HG03460 (cell line): ENCODE results near the gene SNX1.

Experiments
- ATAC-seq: cut with Tn5 transposase; IDR thresholded peaks from one replicate; pipeline ENCODE4 v1.9.1; 2021; ENCODE audit not compliant: unreplicated experiment

SNX1 gene

DNA sequence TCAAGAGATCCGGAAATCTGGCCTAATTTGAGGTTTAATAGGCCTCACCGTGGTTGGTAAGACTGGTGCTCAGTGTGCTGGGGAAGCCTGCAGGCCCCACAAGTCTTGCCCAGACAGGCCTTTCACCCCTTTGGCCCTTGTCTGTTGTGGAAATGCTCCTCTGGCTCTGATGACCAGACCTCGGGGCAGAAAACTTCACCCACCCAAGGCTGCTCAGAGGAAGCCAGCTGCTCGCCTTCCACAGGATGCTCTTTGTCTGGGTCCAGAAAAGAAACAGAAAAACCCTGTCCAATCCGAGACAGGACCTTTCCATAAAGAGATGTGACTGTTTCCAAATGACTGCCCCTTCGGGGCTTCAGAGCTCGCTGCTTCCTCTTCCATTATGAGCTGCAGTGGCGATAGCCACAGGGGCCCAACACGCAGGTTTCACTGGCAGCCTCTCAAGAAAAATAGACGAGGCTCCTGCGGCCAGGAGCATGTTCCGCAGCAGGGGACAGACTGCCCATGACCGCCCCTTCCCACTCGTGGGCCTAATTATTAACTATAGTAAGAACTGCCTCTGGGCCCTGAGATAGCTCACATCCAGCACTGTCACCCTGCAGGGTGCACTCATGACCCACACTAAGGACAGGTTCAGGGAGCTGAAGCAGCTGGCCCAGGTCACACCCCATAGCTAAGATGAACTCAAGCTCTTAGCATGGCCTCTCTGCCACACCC is 48.9 kb downstream of the SNX1 start:
- ATAC-seq, result peak; percentile 55

DNA sequence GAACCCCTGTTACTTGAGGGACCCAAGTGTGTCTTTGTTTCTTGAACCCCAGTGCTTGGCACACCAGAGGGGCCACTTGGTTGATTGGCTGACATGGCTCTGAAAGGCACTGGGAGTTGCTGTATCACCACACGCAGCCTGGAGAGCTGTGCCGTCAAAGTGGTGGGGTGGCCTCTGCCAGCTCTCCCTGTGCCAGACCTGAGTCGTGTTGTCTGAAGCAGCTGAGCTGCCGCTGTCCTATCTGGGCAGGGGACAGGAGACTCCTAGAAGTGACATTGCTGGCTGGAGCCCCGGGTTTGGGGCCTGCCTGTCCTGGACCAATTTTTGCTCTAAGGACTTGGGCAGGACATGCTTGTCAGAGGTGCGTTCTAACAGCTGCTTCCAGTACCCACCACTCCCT is 50.3 kb downstream of the SNX1 start:
- no peak for ATAC-seq

GRCh38 chr15:64146520-64146884 is 50.7 kb downstream of the SNX1 start:
- no peak for ATAC-seq

- ATAC-seq, result no peak
Observed at GRCh38 chr15:64146885-64147681, 51.3 kb downstream of the SNX1 start.

- ATAC-seq, result no peak
Observed at GRCh38 chr15:64148168-64148567, 52.4 kb downstream of the SNX1 start.

DNA sequence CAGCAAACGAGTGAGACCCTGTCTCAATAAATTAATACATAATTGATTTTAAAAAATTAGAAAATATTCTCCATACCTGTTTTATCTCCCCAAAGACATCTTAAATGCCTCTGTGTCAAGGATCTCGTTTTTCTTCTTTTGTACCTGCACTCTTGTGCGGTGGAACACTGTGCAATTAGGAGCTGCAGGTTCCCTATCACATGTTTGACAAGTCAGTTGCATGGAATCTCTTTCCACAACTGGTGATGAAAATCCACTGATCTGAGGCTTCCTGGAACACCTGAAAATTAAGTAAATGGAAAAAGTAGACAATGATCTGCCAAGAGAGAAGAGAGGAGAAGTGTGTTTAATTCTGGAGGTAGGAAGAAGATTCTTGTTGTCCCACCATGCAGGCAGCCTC is 52.8 kb downstream of the SNX1 start:
- ATAC-seq, result no peak

- no peak for ATAC-seq
Observed at GRCh38 chr15:64149424-64149823, 53.6 kb downstream of the SNX1 start.

GRCh38 chr15:64149893-64150578 is 54.3 kb downstream of the SNX1 start:
- no peak for ATAC-seq

- ATAC-seq, result no peak
Observed at GRCh38 chr15:64151727-64152506, 56.1 kb downstream of the SNX1 start, which contains the start of gene SNX22. Gene SNX22 (plus strand): TSS chr15:64151731. CDS start chr15:64151776, 45 bp downstream.

DNA sequence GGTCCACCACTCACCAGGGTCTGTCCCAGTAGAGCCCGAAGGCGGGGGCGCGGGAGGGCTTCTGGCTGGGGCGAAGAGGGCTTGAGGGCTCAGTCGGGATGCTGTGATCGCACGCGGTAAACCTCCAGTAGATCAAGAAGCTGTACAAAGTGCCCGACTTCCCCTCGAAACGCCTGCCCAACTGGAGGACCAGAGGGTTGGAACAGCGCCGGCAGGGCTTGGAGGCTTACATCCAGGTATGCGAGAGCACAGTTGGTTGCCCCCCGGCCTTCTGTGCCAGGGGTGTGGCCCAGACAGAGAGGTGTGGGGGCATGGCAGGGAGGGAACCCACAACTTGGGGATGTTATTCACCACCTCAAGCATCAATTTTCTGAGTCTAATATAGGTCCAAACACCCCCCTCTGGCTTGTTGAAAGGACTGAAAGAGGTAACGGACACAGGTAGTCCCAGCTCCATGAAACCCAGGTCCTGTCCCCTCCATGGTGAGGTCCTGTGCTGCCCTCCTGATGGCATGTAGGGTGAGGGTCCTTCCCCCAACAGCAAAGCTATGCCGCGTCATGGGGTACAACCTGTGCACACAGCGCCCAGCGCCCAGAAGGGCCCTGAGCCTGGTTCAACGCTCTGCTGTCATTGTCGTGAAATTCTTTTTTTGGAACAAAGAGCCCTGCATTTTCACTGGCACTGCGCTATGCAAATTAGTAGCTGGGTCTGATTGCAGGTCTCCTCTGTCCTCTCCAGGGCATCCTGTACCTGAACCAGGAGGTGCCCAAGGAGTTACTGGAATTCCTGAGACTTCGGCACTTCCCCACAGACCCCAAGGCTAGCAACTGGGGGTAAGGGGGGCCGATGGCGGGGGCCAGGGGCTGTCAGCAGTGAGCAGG is 57.0 kb downstream of the SNX1 start:
- ATAC-seq, result peak; percentile 23

DNA sequence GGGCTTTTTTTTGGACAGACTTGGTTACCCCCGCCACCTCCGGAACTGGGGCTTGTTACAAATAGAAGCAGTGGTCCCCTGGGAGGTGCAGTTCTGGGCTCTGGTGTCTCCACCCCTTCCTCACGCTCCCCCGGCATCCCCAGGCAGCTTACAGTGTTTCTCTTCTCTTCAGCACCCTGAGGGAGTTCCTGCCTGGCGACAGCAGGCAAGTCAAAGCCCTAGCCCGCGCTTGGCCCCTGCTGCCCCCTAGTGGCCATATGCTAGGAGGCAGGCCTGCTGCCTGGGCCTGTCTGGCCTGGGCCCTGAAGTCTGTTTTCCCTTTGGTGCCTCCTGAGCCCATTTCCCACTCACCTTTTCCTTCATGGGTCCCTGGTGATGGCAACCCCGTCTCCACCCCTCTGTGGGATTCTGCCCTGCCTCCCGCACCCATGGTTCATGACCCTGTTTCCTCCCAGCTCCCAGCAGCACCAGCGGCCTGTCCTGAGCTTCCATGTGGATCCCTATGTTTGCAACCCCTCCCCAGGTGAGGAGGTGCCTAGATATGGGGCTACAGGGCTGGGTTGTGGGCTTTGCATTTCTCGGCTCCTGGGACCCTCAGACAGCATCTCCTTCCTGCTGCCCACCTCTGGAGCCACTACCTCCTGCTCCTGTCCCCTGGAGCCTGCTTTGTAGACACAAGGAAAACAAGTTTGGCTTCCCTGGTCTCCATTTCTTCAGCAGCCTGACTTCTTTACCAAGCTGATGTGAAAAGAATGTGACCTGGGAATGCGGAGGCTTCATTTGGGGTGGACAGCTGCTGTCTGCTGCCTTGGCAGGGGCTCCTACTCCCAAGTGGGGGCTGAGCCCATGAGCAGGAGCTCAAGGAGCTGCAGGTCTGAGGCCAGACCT is 57.9 kb downstream of the SNX1 start:
- ATAC-seq, result peak; percentile 59

DNA sequence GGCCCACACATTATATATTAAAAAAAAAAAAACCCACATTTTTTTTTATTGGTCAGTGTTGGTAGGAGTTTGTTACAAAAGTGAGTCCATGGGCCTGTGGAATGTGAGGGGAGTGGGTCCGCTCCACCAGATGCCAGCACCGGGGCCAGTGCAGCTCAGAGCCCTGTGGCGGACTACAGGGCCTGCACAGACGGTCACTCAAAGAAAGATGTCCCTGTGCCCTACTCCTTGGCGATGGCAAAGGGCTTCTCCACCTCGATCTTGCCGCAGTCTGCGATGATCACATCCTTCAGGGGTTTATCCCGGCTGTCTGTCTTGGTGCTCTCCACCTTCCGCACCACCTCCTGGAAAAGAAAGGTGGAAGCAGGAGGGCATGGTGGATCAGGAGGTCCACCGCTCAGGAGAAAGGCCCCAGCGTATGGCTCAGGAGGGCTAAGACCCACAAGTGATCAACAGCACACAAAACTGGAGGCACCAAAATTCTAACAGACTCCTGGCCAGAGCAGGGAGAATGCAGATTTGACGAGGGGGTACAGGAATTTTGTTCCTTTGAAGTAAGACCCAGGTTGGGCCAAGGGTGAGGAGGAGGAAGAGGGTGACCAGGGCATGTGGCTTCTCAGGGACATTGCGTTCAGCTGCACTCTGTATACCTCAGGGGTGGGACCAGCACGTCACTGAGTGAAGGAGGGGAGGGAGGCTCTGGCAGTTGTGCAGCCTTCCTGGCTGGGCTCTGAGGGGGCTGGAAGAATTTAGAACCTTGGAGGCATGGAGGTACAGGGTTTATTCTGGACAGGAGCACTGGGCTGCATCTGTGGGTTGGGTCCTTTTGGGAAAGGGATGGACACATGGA is 60.2 kb downstream of the SNX1 start:
- no peak for ATAC-seq

DNA sequence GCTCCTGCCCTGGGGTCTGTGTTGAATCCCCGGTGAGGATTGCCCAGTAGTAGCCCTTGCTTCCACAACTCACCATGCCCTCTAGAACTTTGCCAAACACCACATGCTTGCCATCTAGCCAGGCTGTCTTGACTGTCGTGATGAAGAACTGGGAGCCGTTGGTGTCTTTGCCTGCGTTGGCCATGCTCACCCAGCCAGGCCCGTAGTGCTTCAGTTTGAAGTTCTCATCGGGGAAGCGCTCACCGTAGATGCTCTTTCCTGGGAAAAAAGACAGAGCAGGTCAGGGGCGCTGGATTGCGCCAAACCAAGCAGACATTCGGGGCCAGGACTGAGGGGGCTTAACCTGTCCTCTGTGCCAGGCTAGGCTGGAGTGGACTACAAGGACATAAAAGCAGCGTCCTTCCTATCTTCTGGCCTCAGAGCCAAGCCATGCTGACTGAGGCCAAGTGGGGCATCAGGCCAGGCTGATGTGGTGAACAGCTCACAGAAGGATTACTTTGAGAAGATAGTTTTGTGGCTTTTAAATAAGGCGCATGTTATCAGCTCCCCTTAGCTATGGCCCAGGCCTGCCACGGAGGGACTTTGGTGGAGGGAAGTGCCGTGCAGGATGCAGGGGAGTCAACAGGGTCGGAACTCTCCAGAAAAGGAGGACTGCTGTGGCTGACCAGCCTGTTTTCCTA is 61.0 kb downstream of the SNX1 start:
- no peak for ATAC-seq

DNA sequence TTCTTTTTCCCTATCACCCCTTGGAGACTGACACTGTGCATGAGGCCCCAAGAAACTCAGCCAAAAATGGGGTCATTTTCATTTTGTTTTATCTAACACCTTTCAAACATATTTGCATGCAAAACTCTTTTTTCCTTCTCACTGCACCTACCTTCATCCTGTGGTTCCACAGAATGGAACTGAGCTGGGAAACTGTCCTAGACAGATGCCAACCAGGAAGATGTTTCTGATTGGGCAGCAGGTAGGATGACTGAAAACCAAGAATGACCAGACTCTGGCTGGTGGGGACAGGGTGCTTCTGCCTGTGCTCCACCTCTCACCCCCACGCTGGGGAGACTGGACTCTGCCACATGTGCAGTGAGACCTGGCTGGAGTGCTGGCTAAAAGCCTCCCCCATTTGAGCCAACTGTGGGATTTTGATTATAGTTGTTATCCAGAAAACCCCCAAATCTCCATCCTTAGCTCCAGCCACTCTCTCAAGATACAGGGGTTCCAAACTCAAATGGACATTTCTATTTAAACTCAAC is 61.9 kb downstream of the SNX1 start:
- ATAC-seq, result no peak

GRCh38 chr15:64158363-64159134 is 62.8 kb downstream of the SNX1 start:
- ATAC-seq, result no peak

GRCh38 chr15:64161688-64162477 is 66.1 kb downstream of the SNX1 start:
- no peak for ATAC-seq
